Measurements from ENCODE around the gene SF3B6. TPM values are rescaled to one million over a fixed set of nuclear protein-coding genes. Genes with fewer than 3 reads are reported as not detected.

The SF3B6 gene
- total and polyA plus RNA-seq, 2 of the 4 experiments (the other 2 are of a cell fraction) = 143 to 191 TPM

DNA sequence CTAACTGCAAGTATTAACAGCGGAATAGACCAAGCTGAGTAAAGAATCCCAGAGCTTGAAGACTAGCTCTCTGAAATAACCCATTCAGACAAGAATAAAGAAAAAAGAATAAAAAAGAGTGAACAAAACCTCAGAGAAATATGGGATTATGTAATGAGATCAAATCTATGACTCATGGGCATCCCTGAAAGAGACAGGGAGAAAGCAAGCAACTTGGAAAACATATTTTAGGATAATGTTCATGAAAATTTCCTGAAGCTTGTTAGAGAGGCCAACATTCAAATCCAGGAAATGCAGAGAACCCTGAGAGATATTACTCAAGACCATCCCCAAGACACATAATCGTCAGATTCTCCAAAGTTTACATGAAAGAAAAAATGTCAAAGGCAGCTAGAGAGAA, 29.7 kb upstream of the SF3B6 start:
- in situ Hi-C loops (cut with MboI; ENCODE audit: low sequenced_read_pairs) = no loop called here

More for the DNA sequence above, 29.7 kb upstream of the SF3B6 start:
- no peak for TF ChIP-seq BHLHE40 (IDR thresholded peaks at IDR 0.05; ENCODE audit: low read depth, low read length)
- no peak for TF ChIP-seq POLR2A (IDR thresholded peaks at IDR 0.05; ENCODE audit: low read depth, low read length)
- no peak for TF ChIP-seq MAZ (IDR thresholded peaks at IDR 0.05; ENCODE audit: borderline replicate concordance, low read depth, low read length)
- TF ChIP-seq RFX5 (IDR thresholded peaks at IDR 0.05; ENCODE audit: low read depth, low read length) = no peak
- no peak for TF ChIP-seq NFE2L2 (IDR thresholded peaks at IDR 0.05; ENCODE audit: low read depth, low read length)
- no peak for TF ChIP-seq RAD21 (IDR thresholded peaks at IDR 0.05; ENCODE audit: low read length)
- TF ChIP-seq FOS (IDR thresholded peaks at IDR 0.05; ENCODE audit: low read depth, low read length) = no peak
- TF ChIP-seq SMC3 (IDR thresholded peaks at IDR 0.05; ENCODE audit: low read depth, low read length) = no peak
- TF ChIP-seq, protein P1, sequence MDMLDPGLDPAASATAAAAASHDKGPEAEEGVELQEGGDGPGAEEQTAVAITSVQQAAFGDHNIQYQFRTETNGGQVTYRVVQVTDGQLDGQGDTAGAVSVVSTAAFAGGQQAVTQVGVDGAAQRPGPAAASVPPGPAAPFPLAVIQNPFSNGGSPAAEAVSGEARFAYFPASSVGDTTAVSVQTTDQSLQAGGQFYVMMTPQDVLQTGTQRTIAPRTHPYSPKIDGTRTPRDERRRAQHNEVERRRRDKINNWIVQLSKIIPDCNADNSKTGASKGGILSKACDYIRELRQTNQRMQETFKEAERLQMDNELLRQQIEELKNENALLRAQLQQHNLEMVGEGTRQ (IDR thresholded peaks at IDR 0.05; ENCODE audit: low read depth, low read length) = no peak
- no peak for TF ChIP-seq MAFK (IDR thresholded peaks at IDR 0.05; ENCODE audit: low read depth, low read length)
- no peak for TF ChIP-seq CHD1 (IDR thresholded peaks at IDR 0.05; ENCODE audit: low read depth, low read length)
- no peak for TF ChIP-seq CEBPB (IDR thresholded peaks at IDR 0.05; ENCODE audit: low read depth, low read length)
- TF ChIP-seq MXI1 (IDR thresholded peaks at IDR 0.05; ENCODE audit: borderline replicate concordance, low read depth, low read length) = no peak
- TF ChIP-seq RCOR1 (IDR thresholded peaks at IDR 0.05; ENCODE audit: insufficient replicate concordance, low read length) = no peak
- TF ChIP-seq, protein P2, sequence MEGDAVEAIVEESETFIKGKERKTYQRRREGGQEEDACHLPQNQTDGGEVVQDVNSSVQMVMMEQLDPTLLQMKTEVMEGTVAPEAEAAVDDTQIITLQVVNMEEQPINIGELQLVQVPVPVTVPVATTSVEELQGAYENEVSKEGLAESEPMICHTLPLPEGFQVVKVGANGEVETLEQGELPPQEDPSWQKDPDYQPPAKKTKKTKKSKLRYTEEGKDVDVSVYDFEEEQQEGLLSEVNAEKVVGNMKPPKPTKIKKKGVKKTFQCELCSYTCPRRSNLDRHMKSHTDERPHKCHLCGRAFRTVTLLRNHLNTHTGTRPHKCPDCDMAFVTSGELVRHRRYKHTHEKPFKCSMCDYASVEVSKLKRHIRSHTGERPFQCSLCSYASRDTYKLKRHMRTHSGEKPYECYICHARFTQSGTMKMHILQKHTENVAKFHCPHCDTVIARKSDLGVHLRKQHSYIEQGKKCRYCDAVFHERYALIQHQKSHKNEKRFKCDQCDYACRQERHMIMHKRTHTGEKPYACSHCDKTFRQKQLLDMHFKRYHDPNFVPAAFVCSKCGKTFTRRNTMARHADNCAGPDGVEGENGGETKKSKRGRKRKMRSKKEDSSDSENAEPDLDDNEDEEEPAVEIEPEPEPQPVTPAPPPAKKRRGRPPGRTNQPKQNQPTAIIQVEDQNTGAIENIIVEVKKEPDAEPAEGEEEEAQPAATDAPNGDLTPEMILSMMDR (conservative IDR thresholded peaks at IDR 0.05; ENCODE audit: low read depth, low read length) = no peak
- Histone ChIP-seq H3K27ac (ENCODE audit: insufficient read depth, low read length) (no peak overlapping the region), H3K56ac (ENCODE audit: extremely low read depth, insufficient read depth, low read length) (no peak overlapping the region), H3K14ac (replicated peaks; ENCODE audit: low read depth, low read length) (no peak overlapping the region), H3K9me3 (ENCODE audit: control insufficient read depth, insufficient read depth, low read length) (no peaks in the 10 kb centered on the region; the same call in 1 of the 2 replicates), H3K27me3 (ENCODE audit: control insufficient read depth, insufficient read depth, low read length) (no peaks in the 10 kb centered on the region), H3K23ac (ENCODE audit: low read depth, low read length) (no peak overlapping the region), H3K18ac (ENCODE audit: low read depth, low read length) (no peak overlapping the region), H3K4me3 (ENCODE audit: insufficient read depth, low read depth, low read length) (no peak overlapping the region), H3K4ac (ENCODE audit: low read depth, low read length) (no peak overlapping the region), H3K9me1 (ENCODE audit: insufficient read depth, low read length) (no peaks in the 10 kb centered on the region), H4K91ac (ENCODE audit: insufficient read depth, low read depth, low read length) (no peak overlapping the region), H2BK5ac (ENCODE audit: low read depth, low read length, poor library complexity, severe bottlenecking) (no peak overlapping the region), H3K79me1 (ENCODE audit: low read depth in 1 of 2, low read length in 2 of 2) (no peaks in the 10 kb centered on the region), H2BK20ac (ENCODE audit: low read depth, low read length) (no peak overlapping the region), H2BK120ac (ENCODE audit: low read depth, low read length) (no peak overlapping the region), H2BK15ac (ENCODE audit: low read depth, low read length) (no peak overlapping the region), H4K20me1 (ENCODE audit: insufficient read depth, low read length) (no peaks in the 10 kb centered on the region), H2AFZ (replicated peaks; ENCODE audit: low read length, poor library complexity) (no peak overlapping the region), H3K4me2 (ENCODE audit: low read depth, low read length) (no peak overlapping the region), H4K5ac (ENCODE audit: low read depth, low read length) (no peak overlapping the region), H2AK5ac (ENCODE audit: low read depth, low read length) (no peak overlapping the region), H2AK9ac (replicated peaks; ENCODE audit: low read depth, low read length, poor library complexity) (no peak overlapping the region), H3K4me1 (ENCODE audit: control insufficient read depth, insufficient read depth, low read length) (no peaks in the 10 kb centered on the region), H3K36me3 (ENCODE audit: control insufficient read depth, insufficient read depth, low read length) (0 out of 2 replicates have a peak, but pooled peaks cover 2% of the 10 kb centered on the region), H4K8ac (ENCODE audit: low read depth in 2 of 2, low read length in 2 of 2) (no peak overlapping the region), H3K9ac (ENCODE audit: low read depth, low read length) (no peak overlapping the region)
- WGBS, 2 experiments (ENCODE audit: extremely low coverage in 2 of 2, insufficient read length in 1 of 2) = no CpG with 5 or more reads among the region's 2 CpGs
- no TSS peak for BruUV-seq (replicated peaks)
- ChIA-PET CTCF (no interaction called here), POLR2A (ENCODE audit: unreplicated experiment) (no interaction called here)
- intact Hi-C loops (cut with micrococcal nuclease) = no loop called here
- no peak for ATAC-seq (ENCODE audit: low read depth)
- DNase-seq = no peak
- dilution Hi-C loops (cut with HindIII; ENCODE audit: low sequenced_read_pairs, unreplicated experiment) = no loop called here
